Fibroblast of lung (primary cell): Measurements from ENCODE around the gene TXNDC16.

Experiments used
- CTCF ChIP-seq, 2 donors: IDR thresholded peaks in 1 of 2; conservative IDR thresholded peaks in 1 of 2; 1 replicate in 1 of 2; 2 replicates in 1 of 2; pipeline ENCODE4 v1.5.1; 2011 to 2012; ENCODE audit warnings: low read length in 2 of 2, control low read depth in 1 of 2, inconsistent platforms in 1 of 2, low read depth in 1 of 2, mild to moderate bottlenecking in 1 of 2
- EZH2 ChIP-seq: IDR thresholded peaks from 2 replicates; pipeline ENCODE4 v1.5.1; 2012; ENCODE audit warnings: low read length, control low read depth, mild to moderate bottlenecking; ENCODE audit errors: missing control alignments

GRCh38 chr14:52553002-52553670 is 831 bp upstream of the TXNDC16 start:
- TF ChIP-seq CTCF (conservative IDR thresholded peaks at IDR 0.05 in 1 of 2, IDR thresholded peaks at IDR 0.05 in 1 of 2; ENCODE audit: low read depth in 1 of 2, low read length in 2 of 2) (no peak), EZH2 (no peak)
